Activated naive CD4-positive, alpha-beta T cell treated with anti-CD3 and anti-CD28 coated beads, Interleukin-2, amount 10 ng/mL, durations not matched to agents 7 days and 5 days (primary cell): ENCODE data around the gene RAD23A.
"Not testable (repeated sequence)": the region's sequence is repeated elsewhere in the genome, so short reads cannot be mapped to it uniquely, and the experiment has no call there.

ENCODE experiments used
- CTCF ChIA-PET: fragments of 350-600 bp; sonication (Branson Sonifier 250); formaldehyde crosslinking; loops from one replicate; lab custom pipeline; 2021; ENCODE audit warnings: antibody characterized with exemption; lab: Charles Lee
- DNase-seq: peaks from one replicate; pipeline ENCODE4 v3.0.0-alpha.2; 2020
- H3K27ac Mint-ChIP-seq: one replicate; pipeline ENCODE4 v1.8.0; 2021; ENCODE audit warnings: mild to moderate bottlenecking, moderate library complexity, mixed read lengths
- H3K27me3 Mint-ChIP-seq: one replicate; pipeline ENCODE4 v1.8.0; 2021; ENCODE audit warnings: mild to moderate bottlenecking, mixed read lengths
- H3K36me3 Mint-ChIP-seq: one replicate; pipeline ENCODE4 v1.8.0; 2021; ENCODE audit warnings: mixed read lengths
- H3K4me1 Mint-ChIP-seq: one replicate; pipeline ENCODE4 v1.8.0; 2021; ENCODE audit warnings: mixed read lengths
- H3K4me3 Mint-ChIP-seq: one replicate; pipeline ENCODE4 v1.8.0; 2021; ENCODE audit warnings: mild to moderate bottlenecking, moderate library complexity, mixed read lengths
- H3K9me3 Mint-ChIP-seq: one replicate; pipeline ENCODE4 v1.8.0; 2021; ENCODE audit warnings: mixed read lengths

The RAD23A gene

GRCh38 chr19:12945479-12946091, at the start of gene RAD23A:
TSS of gene RAD23A (plus strand) at chr19:12945862. CDS start at chr19:12945949, 87 bp downstream.
- CTCF ChIA-PET: interaction anchor here (1.3 kb wide), 1 partner anchor 20 kb away, joined by 8 read pairs; no protein-coding TSS in a partner anchor
- Mint-ChIP-seq H3K9me3 (no peaks in the 10 kb centered on the region), H3K27me3 (peaks cover 5% of the 10 kb centered on the region), H3K4me1 (peaks cover 69% of the 10 kb centered on the region), H3K27ac (peak within 1 kb of the TSS; percentile 95), H3K36me3 (peaks cover 77% of the 10 kb centered on the region), H3K4me3 (peak within 1 kb of the TSS; percentile 91)
- DNase-seq: peak; percentile 98

- no peak overlapping the region for H3K27ac Mint-ChIP-seq
- no peaks in the 10 kb centered on the region for H3K9me3 Mint-ChIP-seq
- CTCF ChIA-PET: no interaction called here
- peaks cover 28% of the 10 kb centered on the region for H3K36me3 Mint-ChIP-seq
- no peaks in the 10 kb centered on the region for H3K27me3 Mint-ChIP-seq
- H3K4me1 Mint-ChIP-seq: peaks cover 14% of the 10 kb centered on the region
- DNase-seq: no peak
- H3K4me3 Mint-ChIP-seq: no peak overlapping the region
Observed at GRCh38 chr19:12896460-12896859, 49.2 kb upstream of the RAD23A start.

- Mint-ChIP-seq H3K4me3 (no peak overlapping the region), H3K36me3 (peaks cover 13% of the 10 kb centered on the region), H3K9me3 (no peaks in the 10 kb centered on the region), H3K27me3 (no peaks in the 10 kb centered on the region), H3K27ac (peak overlapping the region; percentile 42), H3K4me1 (no peaks in the 10 kb centered on the region)
- CTCF ChIA-PET: interaction anchor here (1.4 kb wide), 1 partner anchor 27 kb away, joined by 3 read pairs; no protein-coding TSS in a partner anchor
- DNase-seq: no peak
Observed at GRCh38 chr19:12899891-12900518, 45.7 kb upstream of the RAD23A start.

GRCh38 chr19:12907166-12907565, 38.5 kb upstream of the RAD23A start:
- Mint-ChIP-seq H3K27ac (no peak overlapping the region), H3K36me3 (no peaks in the 10 kb centered on the region), H3K27me3 (no peaks in the 10 kb centered on the region), H3K9me3 (no peaks in the 10 kb centered on the region), H3K4me3 (no peak overlapping the region), H3K4me1 (no peaks in the 10 kb centered on the region)
- CTCF ChIA-PET: interaction anchor here (0.7 to 1.3 kb wide), 2 partner anchors 8 to 58 kb away, joined by 3 read pairs; no protein-coding TSS in a partner anchor
- DNase-seq: no peak

GRCh38 chr19:12912571-12912970, 33.1 kb upstream of the RAD23A start:
- DNase-seq: no peak
- Mint-ChIP-seq H3K27me3 (no peaks in the 10 kb centered on the region), H3K9me3 (no peaks in the 10 kb centered on the region), H3K4me3 (no peak overlapping the region), H3K36me3 (no peaks in the 10 kb centered on the region), H3K27ac (peak overlapping the region; percentile 99), H3K4me1 (peaks cover 30% of the 10 kb centered on the region)
- CTCF ChIA-PET: no interaction called here

GRCh38 chr19:12913011-12913561, 32.6 kb upstream of the RAD23A start:
- no peaks in the 10 kb centered on the region for H3K36me3 Mint-ChIP-seq
- H3K27me3 Mint-ChIP-seq: no peaks in the 10 kb centered on the region
- H3K9me3 Mint-ChIP-seq: no peaks in the 10 kb centered on the region
- no peak overlapping the region for H3K4me3 Mint-ChIP-seq
- H3K4me1 Mint-ChIP-seq: peaks cover 30% of the 10 kb centered on the region
- peak overlapping the region; percentile 99 for H3K27ac Mint-ChIP-seq
- DNase-seq: no peak
- CTCF ChIA-PET: interaction anchor here (1.3 to 1.9 kb wide), 3 partner anchors 28 to 153 kb away, joined by 3 to 7 read pairs (median 7); no protein-coding TSS in a partner anchor

- H3K36me3 Mint-ChIP-seq: peaks cover 3% of the 10 kb centered on the region
- H3K9me3 Mint-ChIP-seq: peaks cover 3% of the 10 kb centered on the region
- peak overlapping the region; percentile 59 for H3K4me3 Mint-ChIP-seq
- CTCF ChIA-PET: interaction anchor here (0.8 to 1.9 kb wide), 5 partner anchors 19 to 154 kb away, joined by 3 to 7 read pairs (median 6); partner anchors contain the start of gene FARSA
- DNase-seq: peak; percentile 79
- H3K27me3 Mint-ChIP-seq: peaks cover 3% of the 10 kb centered on the region
- peaks cover 37% of the 10 kb centered on the region for H3K4me1 Mint-ChIP-seq
- H3K27ac Mint-ChIP-seq: peak overlapping the region; percentile 99
Observed at GRCh38 chr19:12913851-12914690, 31.6 kb upstream of the RAD23A start.

- H3K36me3 Mint-ChIP-seq, H3K4me3 Mint-ChIP-seq, H3K9me3 Mint-ChIP-seq, H3K27me3 Mint-ChIP-seq, DNase-seq: not testable (repeated sequence)
- CTCF ChIA-PET: interaction anchor here (2.3 kb wide), 1 partner anchor 30 kb away, joined by 9 read pairs; no protein-coding TSS in a partner anchor
- Mint-ChIP-seq H3K4me1 (peaks cover 46% of the 10 kb centered on the region), H3K27ac (peak overlapping the region; percentile 75)
Observed at GRCh38 chr19:12915860-12916259, 29.8 kb upstream of the RAD23A start.

- H3K9me3 Mint-ChIP-seq: peaks cover 4% of the 10 kb centered on the region
- H3K27ac Mint-ChIP-seq: peak overlapping the region; percentile 92
- peaks cover 43% of the 10 kb centered on the region for H3K4me1 Mint-ChIP-seq
- H3K4me3 Mint-ChIP-seq: peak overlapping the region; percentile 76
- peaks cover 16% of the 10 kb centered on the region for H3K36me3 Mint-ChIP-seq
- no peak for DNase-seq
- peaks cover 6% of the 10 kb centered on the region for H3K27me3 Mint-ChIP-seq
- CTCF ChIA-PET: no interaction called here
Observed at GRCh38 chr19:12918253-12918652, 27.4 kb upstream of the RAD23A start.

- Mint-ChIP-seq H3K36me3 (peaks cover 35% of the 10 kb centered on the region), H3K4me1 (peaks cover 20% of the 10 kb centered on the region), H3K9me3 (peaks cover 4% of the 10 kb centered on the region), H3K27me3 (peaks cover 6% of the 10 kb centered on the region), H3K4me3 (no peak overlapping the region), H3K27ac (peak overlapping the region; percentile 69)
- CTCF ChIA-PET: interaction anchor here (0.7 to 1.3 kb wide), 2 partner anchors 36 to 44 kb away, joined by 3 to 4 read pairs; no protein-coding TSS in a partner anchor
- no peak for DNase-seq
Observed at GRCh38 chr19:12921047-12921446, 24.6 kb upstream of the RAD23A start.

- H3K36me3 Mint-ChIP-seq: peaks cover 46% of the 10 kb centered on the region
- H3K4me3 Mint-ChIP-seq: no peak overlapping the region
- peaks cover 4% of the 10 kb centered on the region for H3K9me3 Mint-ChIP-seq
- H3K4me1 Mint-ChIP-seq: peaks cover 16% of the 10 kb centered on the region
- no peak for DNase-seq
- CTCF ChIA-PET: no interaction called here
- H3K27me3 Mint-ChIP-seq: peaks cover 6% of the 10 kb centered on the region
- no peak overlapping the region for H3K27ac Mint-ChIP-seq
Observed at GRCh38 chr19:12922959-12923358, 22.7 kb upstream of the RAD23A start.

GRCh38 chr19:12924621-12925310, 20.9 kb upstream of the RAD23A start:
- H3K4me1 Mint-ChIP-seq: peaks cover 5% of the 10 kb centered on the region
- DNase-seq: no peak
- H3K9me3 Mint-ChIP-seq: no peaks in the 10 kb centered on the region
- CTCF ChIA-PET: interaction anchor here (1.6 kb wide), 1 partner anchor 40 kb away, joined by 4 read pairs; no protein-coding TSS in a partner anchor
- H3K27ac Mint-ChIP-seq: no peak overlapping the region
- peaks cover 57% of the 10 kb centered on the region for H3K36me3 Mint-ChIP-seq
- H3K27me3 Mint-ChIP-seq: no peaks in the 10 kb centered on the region
- H3K4me3 Mint-ChIP-seq: no peak overlapping the region

GRCh38 chr19:12930002-12930645, 15.5 kb upstream of the RAD23A start:
- no peak overlapping the region for H3K27ac Mint-ChIP-seq
- H3K36me3 Mint-ChIP-seq: peaks cover 49% of the 10 kb centered on the region
- no peak overlapping the region for H3K4me3 Mint-ChIP-seq
- H3K27me3 Mint-ChIP-seq: no peaks in the 10 kb centered on the region
- no peak for DNase-seq
- H3K4me1 Mint-ChIP-seq: peaks cover 27% of the 10 kb centered on the region
- no peaks in the 10 kb centered on the region for H3K9me3 Mint-ChIP-seq
- CTCF ChIA-PET: interaction anchor here (0.6 to 1.8 kb wide), 2 partner anchors 33 to 164 kb away, joined by 3 to 4 read pairs; no protein-coding TSS in a partner anchor
